Mesenchymal stem cell (in vitro differentiated cells and primary cell): ENCODE measurements around the gene ATP8B4.

Experiments used
- DNase-seq: peaks from one replicate; pipeline ENCODE4 v3.0.0-alpha.2; 2013
- H2AFZ ChIP-seq: one replicate; pipeline ENCODE4 v1.6.1; 2013; ENCODE audit warnings: low read depth, mild to moderate bottlenecking, control low read depth, inconsistent platforms, low read length, moderate library complexity
- H2AK5ac ChIP-seq: 2 replicates; pipeline ENCODE4 v1.6.1; 2013; ENCODE audit warnings: low read length, moderate library complexity, mild to moderate bottlenecking, inconsistent platforms; ENCODE audit not compliant: severe bottlenecking
- H2BK120ac ChIP-seq: one replicate; pipeline ENCODE4 v1.6.1; 2013; ENCODE audit warnings: low read depth, mild to moderate bottlenecking, inconsistent platforms, low read length, moderate library complexity
- H2BK12ac ChIP-seq, 2 experiments: one replicate each; pipeline ENCODE4 v1.6.1; 2013; ENCODE audit warnings: inconsistent platforms in 2 of 2, low read length in 2 of 2, mild to moderate bottlenecking in 2 of 2, moderate library complexity in 2 of 2, control low read depth in 1 of 2
- H2BK15ac ChIP-seq: one replicate; pipeline ENCODE4 v1.6.1; 2013; ENCODE audit warnings: mild to moderate bottlenecking, low read depth, inconsistent platforms; ENCODE audit not compliant: poor library complexity, severe bottlenecking
- H2BK5ac ChIP-seq: 2 replicates; pipeline ENCODE4 v1.6.1; 2013; ENCODE audit warnings: low read depth, mild to moderate bottlenecking, low read length, control low read depth, inconsistent platforms; ENCODE audit not compliant: poor library complexity, severe bottlenecking
- H3K14ac ChIP-seq, 2 experiments: one replicate each; pipeline ENCODE4 v1.6.1; 2013; ENCODE audit warnings: inconsistent platforms in 2 of 2, low read length in 2 of 2, control low read depth in 1 of 2, mild to moderate bottlenecking in 1 of 2, moderate library complexity in 1 of 2
- H3K18ac ChIP-seq, 2 experiments: one replicate each; pipeline ENCODE4 v1.6.1; 2013; ENCODE audit warnings: inconsistent platforms in 2 of 2, low read length in 2 of 2, control low read depth in 1 of 2, low read depth in 1 of 2, mild to moderate bottlenecking in 1 of 2
- H3K23ac ChIP-seq, 2 experiments: one replicate each; pipeline ENCODE4 v1.6.1; 2013; ENCODE audit warnings: inconsistent platforms in 2 of 2, low read length in 2 of 2, mild to moderate bottlenecking in 2 of 2, moderate library complexity in 2 of 2, control low read depth in 1 of 2
- H3K27ac ChIP-seq: 2 replicates; pipeline ENCODE4 v1.5.1; 2013; ENCODE audit warnings: mild to moderate bottlenecking, moderate library complexity, low read length, control low read depth, inconsistent platforms; ENCODE audit not compliant: poor library complexity, severe bottlenecking
- H3K27me3 ChIP-seq, 2 experiments: 2 replicates each; pipeline versions ENCODE4 v1.6.1 to v1.7.0; 2013; ENCODE audit warnings: low read length in 2 of 2, mild to moderate bottlenecking in 2 of 2, moderate library complexity in 2 of 2, control low read depth in 1 of 2, inconsistent platforms in 1 of 2; ENCODE audit not compliant: control insufficient read depth in 1 of 2, insufficient read depth in 1 of 2
- H3K36me3 ChIP-seq, 2 experiments: 2 replicates each; pipeline versions ENCODE4 v1.6.1 to v1.7.0; 2013; ENCODE audit warnings: low read length in 2 of 2, control low read depth in 1 of 2, inconsistent platforms in 1 of 2, low read depth in 1 of 2, mild to moderate bottlenecking in 1 of 2; ENCODE audit not compliant: insufficient read depth in 2 of 2, control insufficient read depth in 1 of 2
- H3K4ac ChIP-seq, 2 experiments: one replicate each; pipeline ENCODE4 v1.6.1; 2013; ENCODE audit warnings: inconsistent platforms in 2 of 2, low read length in 2 of 2, mild to moderate bottlenecking in 2 of 2, moderate library complexity in 2 of 2, control low read depth in 1 of 2, low read depth in 1 of 2
- H3K4me1 ChIP-seq: 2 replicates; pipeline ENCODE4 v1.6.1; 2013; ENCODE audit warnings: low read depth, low read length, control low read depth; ENCODE audit not compliant: control insufficient read depth, insufficient read depth
- H3K4me2 ChIP-seq: 2 replicates; pipeline ENCODE4 v1.6.1; 2013; ENCODE audit warnings: low read length, mild to moderate bottlenecking, inconsistent platforms; ENCODE audit not compliant: poor library complexity, severe bottlenecking
- H3K4me3 ChIP-seq, 2 experiments: 2 replicates each; pipeline versions ENCODE4 v1.5.1 to v1.7.0; 2013; ENCODE audit warnings: low read length in 2 of 2, mild to moderate bottlenecking in 2 of 2, control low read depth in 1 of 2, low read depth in 1 of 2; ENCODE audit not compliant: insufficient read depth in 1 of 2
- H3K79me1 ChIP-seq: replicated peaks from 2 replicates; pipeline ENCODE4 v1.6.1; 2013; ENCODE audit warnings: mild to moderate bottlenecking, control low read depth, low read length, inconsistent platforms; ENCODE audit not compliant: poor library complexity, severe bottlenecking
- H3K9ac ChIP-seq: 2 replicates; pipeline ENCODE4 v1.7.0; 2013; ENCODE audit warnings: mild to moderate bottlenecking, low read length, moderate library complexity
- H3K9me3 ChIP-seq: 2 replicates; pipeline ENCODE4 v1.7.0; 2013; ENCODE audit warnings: mild to moderate bottlenecking, low read length; ENCODE audit not compliant: control insufficient read depth
- H4K8ac ChIP-seq: one replicate; pipeline ENCODE4 v1.6.1; 2013; ENCODE audit warnings: inconsistent platforms, mild to moderate bottlenecking, low read length, moderate library complexity
- H4K91ac ChIP-seq: one replicate; pipeline ENCODE4 v1.6.1; 2013; ENCODE audit warnings: mild to moderate bottlenecking, low read length, inconsistent platforms
- WGBS: methylation state at CpG from one replicate; pipeline ENCODE4 v1.1.7; 2013; ENCODE audit warnings: mixed read lengths; 5-methylcytosine and 5-hydroxymethylcytosine counted together

Gene ATP8B4

GRCh38 chr15:50166216-50166615, 47.2 kb upstream of the ATP8B4 start:
- Histone ChIP-seq H3K4me1 (no peaks in the 10 kb centered on the region), H3K4me3 (no peak overlapping the region), H4K8ac (no peak overlapping the region), H2BK12ac (no peak overlapping the region), H3K4me2 (no peak overlapping the region), H2AK5ac (no peak overlapping the region), H3K36me3 (no peaks in the 10 kb centered on the region), H3K14ac (no peak overlapping the region), H2AFZ (no peak overlapping the region), H3K9ac (peak overlapping the region; percentile 64), H3K27me3 (no peaks in the 10 kb centered on the region), H2BK5ac (no peak overlapping the region), H3K4ac (no peak overlapping the region), H3K9me3 (no peaks in the 10 kb centered on the region), H3K23ac (no peak overlapping the region), H2BK120ac (no peak overlapping the region), H2BK15ac (no peak overlapping the region), H4K91ac (no peak overlapping the region), H3K27ac (no peak overlapping the region), H3K18ac (no peak overlapping the region), H3K79me1 (no peaks in the 10 kb centered on the region)
- 75% methylated on average over 1 of the region's 1 CpG for WGBS
- peak; percentile 58 for DNase-seq

- H2BK120ac ChIP-seq: no peak overlapping the region
- WGBS: 96% methylated on average over 1 of the region's 1 CpG
- no peaks in the 10 kb centered on the region for H3K4me1 ChIP-seq
These were observed 45.4 kb upstream of the ATP8B4 start for GRCh38 chr15:50164458-50164857.

GRCh38 chr15:50163719-50164410, 44.8 kb upstream of the ATP8B4 start:
- no peak overlapping the region for H2BK120ac ChIP-seq
- no peak overlapping the region for H3K18ac ChIP-seq
- 77% methylated on average over 2 of the region's 2 CpGs for WGBS
- H3K4me1 ChIP-seq: no peaks in the 10 kb centered on the region
- H3K23ac ChIP-seq: no peak overlapping the region
- peak overlapping the region in 1 of 2 experiments; percentile 46 for H2BK12ac ChIP-seq
- H2AFZ ChIP-seq: no peak overlapping the region
- H4K8ac ChIP-seq: no peak overlapping the region
- H3K9me3 ChIP-seq: no peaks in the 10 kb centered on the region
- H3K9ac ChIP-seq: no peak overlapping the region
- no peak overlapping the region for H2BK5ac ChIP-seq
- H3K27me3 ChIP-seq: no peaks in the 10 kb centered on the region
- H3K27ac ChIP-seq: no peak overlapping the region
- no peak overlapping the region for H2AK5ac ChIP-seq
- no peak overlapping the region for H3K4me2 ChIP-seq
- H3K4me3 ChIP-seq: no peak overlapping the region
- H3K36me3 ChIP-seq: no peaks in the 10 kb centered on the region
- DNase-seq: no peak
- H4K91ac ChIP-seq: peak overlapping the region; percentile 35
- H3K79me1 ChIP-seq: no peaks in the 10 kb centered on the region
- H3K14ac ChIP-seq: no peak overlapping the region
- no peak overlapping the region for H2BK15ac ChIP-seq
- H3K4ac ChIP-seq: no peak overlapping the region

More at GRCh38 chr15:50164458-50164857, 45.4 kb upstream of the ATP8B4 start:
- Histone ChIP-seq H3K4ac (no peak overlapping the region), H4K8ac (no peak overlapping the region), H4K91ac (no peak overlapping the region), H3K9me3 (no peaks in the 10 kb centered on the region), H2AFZ (no peak overlapping the region), H3K4me3 (no peak overlapping the region), H2BK12ac (peak overlapping the region in 1 of 2 experiments; percentile 46), H2BK15ac (no peak overlapping the region), H3K9ac (no peak overlapping the region), H3K27ac (no peak overlapping the region), H3K79me1 (no peaks in the 10 kb centered on the region), H3K4me2 (no peak overlapping the region), H3K23ac (no peak overlapping the region), H3K18ac (peak overlapping the region in 1 of 2 experiments; percentile 33), H3K14ac (no peak overlapping the region), H2AK5ac (no peak overlapping the region), H3K36me3 (no peaks in the 10 kb centered on the region), H2BK5ac (no peak overlapping the region), H3K27me3 (no peaks in the 10 kb centered on the region)
- no peak for DNase-seq

- Histone ChIP-seq H3K14ac (no peak overlapping the region), H3K23ac (no peak overlapping the region), H3K4ac (no peak overlapping the region), H3K9me3 (no peaks in the 10 kb centered on the region), H3K36me3 (no peaks in the 10 kb centered on the region), H2AFZ (no peak overlapping the region), H3K4me3 (no peak overlapping the region), H3K27ac (no peak overlapping the region), H2AK5ac (no peak overlapping the region), H4K91ac (no peak overlapping the region), H3K4me1 (no peaks in the 10 kb centered on the region), H2BK120ac (no peak overlapping the region), H3K4me2 (no peak overlapping the region), H2BK5ac (no peak overlapping the region), H3K79me1 (no peaks in the 10 kb centered on the region), H3K9ac (no peak overlapping the region), H3K18ac (no peak overlapping the region), H3K27me3 (no peaks in the 10 kb centered on the region), H2BK15ac (no peak overlapping the region), H2BK12ac (no peak overlapping the region), H4K8ac (no peak overlapping the region)
- 41% methylated on average over 2 of the region's 2 CpGs for WGBS
- no peak for DNase-seq
These were observed 44.1 kb upstream of the ATP8B4 start for GRCh38 chr15:50162969-50163718.
